ENCODE measurements around the gene GMEB1.
"Not testable (repeated sequence)": the region's sequence is repeated elsewhere in the genome, so short reads cannot be mapped to it uniquely, and the experiment has no call there.

- TF ChIP-seq CTCF (conservative IDR thresholded peaks at IDR 0.05; ENCODE audit: low read depth in 2 of 2); ZNF331 (CRISPR knock-in tag; IDR thresholded peaks at IDR 0.05; ENCODE audit: low read depth); EZH2 (IDR thresholded peaks at IDR 0.05; ENCODE audit: low read depth, unreplicated experiment); EZH2phosphoT487 (IDR thresholded peaks at IDR 0.05; ENCODE audit: unreplicated experiment); POLR2AphosphoS5 (IDR thresholded peaks at IDR 0.05; ENCODE audit: low read depth); NANOG (IDR thresholded peaks at IDR 0.05; ENCODE audit: borderline replicate concordance); ZNF114 (CRISPR knock-in tag; IDR thresholded peaks at IDR 0.05); STAT1 (IDR thresholded peaks at IDR 0.05; ENCODE audit: unreplicated experiment); JUNB (IDR thresholded peaks at IDR 0.05; ENCODE audit: unreplicated experiment); CREB1 (CRISPR knock-in tag; IDR thresholded peaks at IDR 0.05; ENCODE audit: low read depth): not testable (repeated sequence)
- TF ChIP-seq, protein P1, sequence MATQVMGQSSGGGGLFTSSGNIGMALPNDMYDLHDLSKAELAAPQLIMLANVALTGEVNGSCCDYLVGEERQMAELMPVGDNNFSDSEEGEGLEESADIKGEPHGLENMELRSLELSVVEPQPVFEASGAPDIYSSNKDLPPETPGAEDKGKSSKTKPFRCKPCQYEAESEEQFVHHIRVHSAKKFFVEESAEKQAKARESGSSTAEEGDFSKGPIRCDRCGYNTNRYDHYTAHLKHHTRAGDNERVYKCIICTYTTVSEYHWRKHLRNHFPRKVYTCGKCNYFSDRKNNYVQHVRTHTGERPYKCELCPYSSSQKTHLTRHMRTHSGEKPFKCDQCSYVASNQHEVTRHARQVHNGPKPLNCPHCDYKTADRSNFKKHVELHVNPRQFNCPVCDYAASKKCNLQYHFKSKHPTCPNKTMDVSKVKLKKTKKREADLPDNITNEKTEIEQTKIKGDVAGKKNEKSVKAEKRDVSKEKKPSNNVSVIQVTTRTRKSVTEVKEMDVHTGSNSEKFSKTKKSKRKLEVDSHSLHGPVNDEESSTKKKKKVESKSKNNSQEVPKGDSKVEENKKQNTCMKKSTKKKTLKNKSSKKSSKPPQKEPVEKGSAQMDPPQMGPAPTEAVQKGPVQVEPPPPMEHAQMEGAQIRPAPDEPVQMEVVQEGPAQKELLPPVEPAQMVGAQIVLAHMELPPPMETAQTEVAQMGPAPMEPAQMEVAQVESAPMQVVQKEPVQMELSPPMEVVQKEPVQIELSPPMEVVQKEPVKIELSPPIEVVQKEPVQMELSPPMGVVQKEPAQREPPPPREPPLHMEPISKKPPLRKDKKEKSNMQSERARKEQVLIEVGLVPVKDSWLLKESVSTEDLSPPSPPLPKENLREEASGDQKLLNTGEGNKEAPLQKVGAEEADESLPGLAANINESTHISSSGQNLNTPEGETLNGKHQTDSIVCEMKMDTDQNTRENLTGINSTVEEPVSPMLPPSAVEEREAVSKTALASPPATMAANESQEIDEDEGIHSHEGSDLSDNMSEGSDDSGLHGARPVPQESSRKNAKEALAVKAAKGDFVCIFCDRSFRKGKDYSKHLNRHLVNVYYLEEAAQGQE (IDR thresholded peaks at IDR 0.05; ENCODE audit: unreplicated experiment) = not testable (repeated sequence)
Measured at GRCh38 chr1:28721927-28722326, 53.3 kb downstream of the GMEB1 start.

Data from GM23338 (cell line).